Epithelial cell of esophagus (primary cell): ENCODE measurements around the gene TDP1.

Source experiments
- DNase-seq: peaks from one replicate; pipeline ENCODE4 v3.0.0; 2010; ENCODE audit warnings: low read depth
- H3K4me3 ChIP-seq: 2 replicates; pipeline ENCODE4 v1.5.1; 2011; ENCODE audit warnings: mild to moderate bottlenecking, low read length, control low read depth
- TF ChIP-seq, protein P1 (sequence below): IDR thresholded peaks from 2 replicates; pipeline ENCODE4 v1.5.1; 2011; ENCODE audit warnings: low read depth, mild to moderate bottlenecking, low read length, control low read depth, inconsistent platforms; ENCODE audit not compliant: insufficient read depth; ENCODE audit errors: missing control alignments

Gene TDP1

GRCh38 chr14:89963288-89963978 is 7.7 kb downstream of the TDP1 start:
- DNase-seq: no peak
- TF ChIP-seq, protein P1, sequence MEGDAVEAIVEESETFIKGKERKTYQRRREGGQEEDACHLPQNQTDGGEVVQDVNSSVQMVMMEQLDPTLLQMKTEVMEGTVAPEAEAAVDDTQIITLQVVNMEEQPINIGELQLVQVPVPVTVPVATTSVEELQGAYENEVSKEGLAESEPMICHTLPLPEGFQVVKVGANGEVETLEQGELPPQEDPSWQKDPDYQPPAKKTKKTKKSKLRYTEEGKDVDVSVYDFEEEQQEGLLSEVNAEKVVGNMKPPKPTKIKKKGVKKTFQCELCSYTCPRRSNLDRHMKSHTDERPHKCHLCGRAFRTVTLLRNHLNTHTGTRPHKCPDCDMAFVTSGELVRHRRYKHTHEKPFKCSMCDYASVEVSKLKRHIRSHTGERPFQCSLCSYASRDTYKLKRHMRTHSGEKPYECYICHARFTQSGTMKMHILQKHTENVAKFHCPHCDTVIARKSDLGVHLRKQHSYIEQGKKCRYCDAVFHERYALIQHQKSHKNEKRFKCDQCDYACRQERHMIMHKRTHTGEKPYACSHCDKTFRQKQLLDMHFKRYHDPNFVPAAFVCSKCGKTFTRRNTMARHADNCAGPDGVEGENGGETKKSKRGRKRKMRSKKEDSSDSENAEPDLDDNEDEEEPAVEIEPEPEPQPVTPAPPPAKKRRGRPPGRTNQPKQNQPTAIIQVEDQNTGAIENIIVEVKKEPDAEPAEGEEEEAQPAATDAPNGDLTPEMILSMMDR: no peak
- no peak overlapping the region for H3K4me3 ChIP-seq

GRCh38 chr14:89965839-89966238 is 10.1 kb downstream of the TDP1 start:
- no peak overlapping the region for H3K4me3 ChIP-seq
- TF ChIP-seq, protein P1: no peak
- no peak for DNase-seq

DNA sequence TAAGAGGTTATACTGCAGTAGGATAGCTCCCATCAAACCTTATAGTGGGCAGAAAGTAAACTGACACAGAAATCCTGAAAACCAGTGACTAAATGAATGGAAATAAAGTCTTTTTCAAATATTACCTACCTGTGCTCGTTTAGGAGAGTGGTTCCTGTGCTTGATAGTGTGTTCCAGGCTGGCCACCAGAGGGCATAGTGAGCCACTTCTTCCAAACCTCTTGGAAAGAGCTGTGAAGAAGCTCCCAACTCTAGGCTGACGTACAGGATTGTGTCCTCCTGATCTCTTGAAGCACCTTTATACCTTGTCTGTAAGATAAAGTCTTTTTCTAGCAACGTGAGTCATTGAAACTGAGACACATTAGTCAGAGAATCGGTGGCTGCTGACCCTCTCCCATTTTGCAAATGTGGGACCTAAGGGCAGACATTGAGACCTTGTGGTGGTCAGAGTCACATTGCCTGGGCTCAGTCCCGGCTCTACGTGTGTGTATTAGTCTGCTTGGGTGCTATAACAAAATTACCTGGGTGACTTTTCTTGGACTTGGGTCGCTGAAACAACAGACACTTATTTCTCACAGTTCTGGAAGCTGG is 17.6 kb downstream of the TDP1 start:
- DNase-seq: peak; percentile 74
- TF ChIP-seq, protein P1: peak; percentile 97
- H3K4me3 ChIP-seq: no peak overlapping the region

- no peak overlapping the region for H3K4me3 ChIP-seq
- DNase-seq: no peak
- TF ChIP-seq, protein P1: no peak
Measured at GRCh38 chr14:89977668-89978067, 21.9 kb downstream of the TDP1 start.

DNA sequence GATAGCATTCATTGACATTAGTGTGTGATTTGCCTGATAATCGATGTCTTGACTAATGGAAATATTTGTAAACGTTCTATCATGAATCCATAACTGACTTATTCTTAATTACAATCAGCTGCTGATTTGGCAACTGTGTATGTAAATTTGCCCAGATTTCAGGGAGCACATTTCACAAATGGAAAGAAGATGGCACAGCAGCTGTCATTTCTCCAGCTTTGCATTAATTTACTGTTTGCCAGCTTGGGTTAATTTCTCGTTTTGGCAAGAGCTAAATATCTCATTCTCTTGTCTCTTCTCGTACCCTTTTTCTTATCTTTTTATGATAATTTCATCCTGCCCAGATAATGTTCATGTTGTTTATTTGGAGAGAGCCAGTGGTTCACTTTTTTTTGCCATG is 22.9 kb downstream of the TDP1 start:
- no peak overlapping the region for H3K4me3 ChIP-seq
- TF ChIP-seq, protein P1: no peak
- DNase-seq: no peak

GRCh38 chr14:89983375-89983774 is 27.6 kb downstream of the TDP1 start:
- TF ChIP-seq, protein P1: no peak
- no peak for DNase-seq
- no peak overlapping the region for H3K4me3 ChIP-seq
